HepG2 (cell line): Measurements from ENCODE around the gene ANKRD61. TPM values are rescaled to one million over a fixed set of nuclear protein-coding genes. Genes with fewer than 3 reads are reported as not detected.

Experiments
- ATAC-seq: fragments of 200-7000 bp; cut with Tn5 transposase; 3 replicates; pipeline ENCODE4 v1.9.1; 2020; ENCODE audit warnings: mild to moderate bottlenecking, moderate library complexity
- BruUV-seq: library from RNA; stranded (reverse); fragments of 400-500 nt; replicated peaks from 2 replicates; lab custom pipeline; 2021; lab: Mats Ljungman, UMichigan
- CTCF ChIA-PET: fragments of 300-600 bp; formaldehyde crosslinking; extraction: SDS; loops from one replicate; lab custom pipeline; 2021; ENCODE audit warnings: low total read pairs, inconsistent platforms, low intra/inter-chr PET ratio; lab: Yijun Ruan, JAX
- POLR2A ChIA-PET: fragments of 350-600 bp; sonication (Branson Sonifier 250); formaldehyde crosslinking; loops from one replicate; lab custom pipeline; 2020; ENCODE audit warnings: antibody characterized with exemption, inconsistent platforms; lab: Yijun Ruan, JAX
- DNase-seq: peaks from one replicate; pipeline ENCODE4 v3.0.0-alpha.2; 2015; ENCODE audit warnings: low spot score
- FAIRE-seq: peaks from 3 replicates; lab custom pipeline; 2011; peaks lifted over from hg19 to GRCh38; lab: Jason Lieb, UNC
- H2AFZ ChIP-seq: one replicate; pipeline ENCODE4 v1.6.1; 2011; ENCODE audit warnings: low read length, inconsistent platforms
- H3K27ac ChIP-seq: fragments of 300-600 bp; 3 replicates; pipeline ENCODE4 v1.8.0; 2011; ENCODE audit warnings: mixed run types, mild to moderate bottlenecking, mixed read lengths, low read length, inconsistent platforms; ENCODE audit not compliant: insufficient read depth; ENCODE audit errors: extremely low read length
- H3K27me3 ChIP-seq, 2 experiments: fragments of 200-600 bp in 1 of 2; 2 replicates in 1 of 2; 3 replicates in 1 of 2; pipeline versions ENCODE4 v1.6.0 to v1.8.0; 2011; ENCODE audit warnings: low read length in 2 of 2, mild to moderate bottlenecking in 2 of 2, moderate library complexity in 2 of 2, inconsistent platforms in 1 of 2; ENCODE audit not compliant: insufficient read depth in 2 of 2, control insufficient read depth in 1 of 2
- H3K36me3 ChIP-seq, 2 experiments: fragments of 200-600 bp in 1 of 2; replicated peaks in 1 of 2; 2 replicates in 1 of 2; 3 replicates in 1 of 2; pipeline versions ENCODE4 v1.5.1 to v1.8.0; 2011; ENCODE audit warnings: low read length in 2 of 2, inconsistent platforms in 1 of 2; ENCODE audit not compliant: insufficient read depth in 2 of 2, control insufficient read depth in 1 of 2
- H3K4me1 ChIP-seq: 2 replicates; pipeline ENCODE4 v1.5.1; 2012; ENCODE audit warnings: low read length, inconsistent platforms; ENCODE audit not compliant: insufficient read depth
- H3K4me2 ChIP-seq: 2 replicates; pipeline ENCODE4 v1.6.0; 2011; ENCODE audit warnings: low read depth, low read length, inconsistent platforms
- H3K4me3 ChIP-seq, 3 experiments: fragments of 200-600 bp in 1 of 3; sonication (generic), shearing (Covaris generic) in 1 of 3; replicated peaks in 1 of 3; 2 replicates each; pipeline ENCODE4 v1.5.1; 2011 to 2016; ENCODE audit warnings: low read length in 3 of 3, inconsistent platforms in 2 of 3, low read depth in 2 of 3, mild to moderate bottlenecking in 2 of 3, control low read depth in 1 of 3, mixed read lengths in 1 of 3; ENCODE audit not compliant: insufficient read depth in 1 of 3
- H3K79me2 ChIP-seq: one replicate; pipeline ENCODE4 v1.6.1; 2011; ENCODE audit warnings: low read length, inconsistent platforms; ENCODE audit not compliant: insufficient read depth
- H3K9ac ChIP-seq: 2 replicates; pipeline ENCODE4 v1.6.0; 2011; ENCODE audit warnings: mild to moderate bottlenecking, low read depth, low read length, inconsistent platforms; ENCODE audit not compliant: insufficient read depth
- H3K9me3 ChIP-seq: 2 replicates; pipeline ENCODE4 v1.5.1; 2012; ENCODE audit warnings: mild to moderate bottlenecking, low read length
- H4K20me1 ChIP-seq: 2 replicates; pipeline ENCODE4 v1.6.0; 2011; ENCODE audit warnings: inconsistent platforms, mild to moderate bottlenecking, low read length, moderate library complexity; ENCODE audit not compliant: insufficient read depth
- ARID5B ChIP-seq: IDR thresholded peaks from 2 replicates; pipeline ENCODE4 v1.4.0; 2020; ENCODE audit warnings: mild to moderate bottlenecking, missing genetic modification reagents
- CEBPB ChIP-seq: IDR thresholded peaks from 2 replicates; pipeline ENCODE4 v1.6.1; 2011; ENCODE audit warnings: low read depth, low read length, improper control_type of control experiment, borderline replicate concordance
- GZF1 ChIP-seq: sonication (generic); formaldehyde crosslinking; IDR thresholded peaks from 2 replicates; pipeline ENCODE4 v1.5.1; 2020; ENCODE audit warnings: mild to moderate bottlenecking, missing genetic modification reagents
- MBD4 ChIP-seq: IDR thresholded peaks from 2 replicates; pipeline ENCODE4 v1.6.1; 2012; ENCODE audit warnings: low read length, inconsistent platforms, borderline replicate concordance
- MTA1 ChIP-seq: sonication (generic); formaldehyde crosslinking; IDR thresholded peaks from 2 replicates; pipeline ENCODE4 v1.4.0; 2020; ENCODE audit warnings: missing genetic modification reagents, mild to moderate bottlenecking, borderline replicate concordance
- NR2C2 ChIP-seq: sonication (generic); formaldehyde crosslinking; IDR thresholded peaks from 2 replicates; pipeline ENCODE4 v1.4.0; 2020; ENCODE audit warnings: missing genetic modification reagents, mild to moderate bottlenecking, moderate library complexity, borderline replicate concordance
- NR3C1 ChIP-seq: sonication (generic); formaldehyde crosslinking; IDR thresholded peaks from 2 replicates; pipeline ENCODE4 v1.4.0; 2020; ENCODE audit warnings: missing genetic modification reagents
- POLR2A ChIP-seq, 2 experiments: IDR thresholded peaks; 2 replicates each; pipeline ENCODE4 v1.6.1; 2011; ENCODE audit warnings: low read depth in 2 of 2, low read length in 2 of 2, mild to moderate bottlenecking in 1 of 2, moderate library complexity in 1 of 2; ENCODE audit not compliant: insufficient read depth in 1 of 2
- POLR2G ChIP-seq: fragments of 200-400 bp; formaldehyde crosslinking; IDR thresholded peaks from 2 replicates; pipeline ENCODE4 v1.6.1; 2018; ENCODE audit warnings: mild to moderate bottlenecking, low read depth, low read length, moderate library complexity
- RNF2 ChIP-seq: fragments of 450-650 bp; conservative IDR thresholded peaks from 2 replicates; pipeline ENCODE4 v1.6.1; 2016; ENCODE audit warnings: low read depth
- TCF12 ChIP-seq, 2 experiments: fragments of 450-650 bp in 1 of 2; sonication (generic) in 1 of 2; formaldehyde crosslinking in 1 of 2; IDR thresholded peaks; 2 replicates each; pipeline versions ENCODE4 v1.6.1 to v1.8.0; 2017 to 2022; ENCODE audit warnings: antibody characterized with exemption in 1 of 2, mild to moderate bottlenecking in 1 of 2, missing genetic modification reagents in 1 of 2, moderate library complexity in 1 of 2
- THAP11 ChIP-seq: IDR thresholded peaks from 2 replicates; pipeline ENCODE4 v1.6.1; 2016; ENCODE audit warnings: missing biosample characterization, missing genetic modification reagents
- ZNF232 ChIP-seq: sonication (generic); formaldehyde crosslinking; IDR thresholded peaks from 2 replicates; pipeline ENCODE4 v1.4.0; 2020; ENCODE audit warnings: missing genetic modification reagents, borderline replicate concordance
- ZNF3 ChIP-seq: IDR thresholded peaks from 2 replicates; pipeline ENCODE4 v1.7.0; 2017; ENCODE audit warnings: inconsistent platforms
- ZNF34 ChIP-seq: sonication (generic); formaldehyde crosslinking; IDR thresholded peaks from 2 replicates; pipeline ENCODE4 v1.4.0; 2020; ENCODE audit warnings: mild to moderate bottlenecking, missing genetic modification reagents, borderline replicate concordance
- ZNF350 ChIP-seq: sonication (generic); formaldehyde crosslinking; IDR thresholded peaks from 2 replicates; pipeline ENCODE4 v1.4.0; 2020; ENCODE audit warnings: mild to moderate bottlenecking, low read depth, missing genetic modification reagents, borderline replicate concordance
- WGBS: methylation state at CpG from one replicate; pipeline ENCODE4 v1.1.6; 2017; ENCODE audit warnings: low lambda C conversion rate; 5-methylcytosine and 5-hydroxymethylcytosine counted together
- in situ Hi-C: cut with HindIII; loops from 2 replicates; pipeline ENCODE4 v1.10.0; 2017; ENCODE audit warnings: low pct_unique_long_range_greater_than_20kb; ENCODE audit not compliant: extremely low pct_ligation_motif_present
- intact Hi-C: fragments of 100-400 bp; cut with micrococcal nuclease; formaldehyde crosslinking; loops from one replicate; pipeline ENCODE4 v1.10.0; 2022; ENCODE audit not compliant: unreplicated experiment
- polyA plus RNA-seq, 8 experiments: library from polyadenylated mRNA; depleted of rRNA in 3 of 8; stranded (reverse) in 7 of 8; unstranded in 1 of 8; fragments of >200 nt; fragmentation: Illumina TruSeq in 4 of 8; extraction: Trizol in 4 of 8; gene quantifications; 2 replicates each; pipeline versions ENCODE4 v1.2.1 to v1.2.3, GENCODE V29; 2011 to 2016; ENCODE audit warnings: low read depth in 4 of 8, missing spikeins in 1 of 8, mixed read lengths in 1 of 8; ENCODE audit not compliant: insufficient read depth in 1 of 8
- total RNA-seq, 5 experiments: library from RNA; depleted of rRNA; stranded (reverse); fragments of >200 nt; fragmentation: Illumina TruSeq; extraction: Trizol; gene quantifications; 2 replicates each; pipeline ENCODE4 v1.2.3, GENCODE V29; 2016; ENCODE audit warnings: low read depth in 1 of 5
- TF ChIP-seq, protein P1 (sequence below), 2 experiments: fragments of 450-650 bp in 1 of 2; sonication (generic) in 1 of 2; formaldehyde crosslinking; IDR thresholded peaks; 2 replicates each; pipeline versions ENCODE4 v1.5.0 to v1.8.0; 2020 to 2022; ENCODE audit warnings: mild to moderate bottlenecking in 1 of 2, missing genetic modification reagents in 1 of 2

ANKRD61 gene
- total and polyA plus RNA-seq, 2 of the 13 experiments (the other 11 are each of a cell fraction or from before 2014, with no cell fraction given) = 0.13 TPM; not detected in 1

DNA sequence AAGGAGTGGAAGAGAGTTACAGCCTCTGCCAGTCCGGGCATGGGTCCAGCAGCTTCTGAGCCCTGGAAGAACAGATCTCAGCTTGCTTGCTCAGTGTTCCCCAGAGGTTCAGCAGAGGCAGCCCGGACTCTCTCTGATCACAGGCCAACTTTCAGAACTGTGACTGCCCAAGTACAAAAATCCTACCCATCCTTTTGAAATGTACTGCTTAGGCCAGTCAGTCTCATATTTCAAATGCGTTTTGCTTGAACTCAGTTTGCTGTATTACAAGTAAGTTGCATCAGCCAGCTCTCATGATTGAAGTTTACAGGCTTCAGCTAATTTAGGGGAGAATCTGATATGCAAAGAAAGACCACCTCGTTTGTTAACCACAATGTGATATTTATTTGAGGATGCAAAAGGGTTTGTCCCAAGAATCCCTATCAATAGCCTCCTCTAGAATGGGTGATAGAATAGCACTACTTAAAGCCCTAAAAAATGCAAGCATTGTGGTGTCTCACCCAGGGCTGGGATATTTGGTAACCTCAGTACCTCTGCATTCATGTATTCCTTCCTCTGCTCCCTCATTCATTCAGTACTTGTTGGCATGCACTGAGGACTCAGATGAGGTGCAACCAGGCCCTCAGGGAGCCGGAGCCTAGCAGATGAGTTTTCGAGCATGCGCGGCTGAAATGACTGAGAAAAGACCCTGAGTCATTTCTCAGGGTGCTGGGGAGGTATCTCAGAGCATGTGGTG, 15.1 kb upstream of the ANKRD61 start:
- DNase-seq (no peak), FAIRE-seq (no peak), ATAC-seq (no peak; the same call in 2 of the 3 replicates)
- ChIA-PET POLR2A (interaction anchor here (0.6 to 1.2 kb wide), 5 partner anchors 8 to 90 kb away, joined by 3 to 6 read pairs (median 5); no protein-coding TSS in a partner anchor), CTCF (no interaction called here)
- H3K9ac ChIP-seq = no peak overlapping the region
- H3K4me2 ChIP-seq = no peak overlapping the region
- no peak overlapping the region for H2AFZ ChIP-seq
- H3K79me2 ChIP-seq = peaks cover 13% of the 10 kb centered on the region
- intact Hi-C loops = no loop called here
- H4K20me1 ChIP-seq = no peaks in the 10 kb centered on the region; the same call in 1 of the 2 replicates
- H3K9me3 ChIP-seq = no peaks in the 10 kb centered on the region
- no peaks in the 10 kb centered on the region for H3K27me3 ChIP-seq
- peak overlapping the region; percentile 43 for H3K27ac ChIP-seq
- peaks cover 25 to 58% of the 10 kb centered on the region in 2 experiments for H3K36me3 ChIP-seq
- WGBS = 86% methylated on average over 8 of the region's 8 CpGs
- in situ Hi-C loops = no loop called here
- H3K4me3 ChIP-seq = no peak overlapping the region
- BruUV-seq = no TSS peak
- peaks cover 30% of the 10 kb centered on the region for H3K4me1 ChIP-seq
- TF ChIP-seq ZNF232 = no peak
- peak; percentile 24; the same call in 1 of the 2 replicates for TF ChIP-seq THAP11 (CRISPR knock-in tag)
- no peak for TF ChIP-seq MBD4
- TF ChIP-seq MTA1 (CRISPR knock-in tag) = no peak
- peak; percentile 33; the same call in 1 of the 2 replicates for TF ChIP-seq ZNF350 (CRISPR knock-in tag)
- TF ChIP-seq NR2C2 (CRISPR knock-in tag) = peak; percentile 17; the same call in 1 of the 2 replicates
- TF ChIP-seq ZNF34 (CRISPR knock-in tag) = 0 out of 2 replicates have a peak, but pooled peaks have one; percentile 48
- no peak for TF ChIP-seq TCF12 (IDR thresholded peaks at IDR 0.05)
- no peak for TF ChIP-seq TCF12 (CRISPR knock-in tag; IDR thresholded peaks at IDR 0.05)
- peak; percentile 46; the same call in 1 of the 2 replicates for TF ChIP-seq CEBPB
- TF ChIP-seq, protein P1, sequence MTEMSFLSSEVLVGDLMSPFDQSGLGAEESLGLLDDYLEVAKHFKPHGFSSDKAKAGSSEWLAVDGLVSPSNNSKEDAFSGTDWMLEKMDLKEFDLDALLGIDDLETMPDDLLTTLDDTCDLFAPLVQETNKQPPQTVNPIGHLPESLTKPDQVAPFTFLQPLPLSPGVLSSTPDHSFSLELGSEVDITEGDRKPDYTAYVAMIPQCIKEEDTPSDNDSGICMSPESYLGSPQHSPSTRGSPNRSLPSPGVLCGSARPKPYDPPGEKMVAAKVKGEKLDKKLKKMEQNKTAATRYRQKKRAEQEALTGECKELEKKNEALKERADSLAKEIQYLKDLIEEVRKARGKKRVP (CRISPR knock-in tag; IDR thresholded peaks at IDR 0.05) = peak in 1 of 2 experiments; percentile 99; a peak in 2 of 4 replicates
- no peak for TF ChIP-seq RNF2
- TF ChIP-seq ZNF3 = peak; percentile 19; the same call in 1 of the 2 replicates
- no peak for TF ChIP-seq GZF1 (CRISPR knock-in tag)
- TF ChIP-seq NR3C1 (CRISPR knock-in tag) = no peak
- no peak for TF ChIP-seq ARID5B (CRISPR knock-in tag)
- TF ChIP-seq POLR2A (IDR thresholded peaks at IDR 0.05; ENCODE audit: insufficient read depth in 1 of 2, low read depth in 2 of 2, low read length in 2 of 2) = peak in 1 of 2 experiments; percentile 14; a peak in 1 of 4 replicates
- TF ChIP-seq POLR2G = peak; percentile 21
